HepG2 (cell line): ENCODE data around the gene SLC16A4. TPM values are rescaled to one million over a fixed set of nuclear protein-coding genes. Genes with fewer than 3 reads are reported as not detected.

Experiments used
- FIP1L1 ChIP-seq: fragments of 200-400 bp; formaldehyde crosslinking; IDR thresholded peaks from 2 replicates; pipeline ENCODE4 v1.6.1; 2018; ENCODE audit warnings: low read depth, mild to moderate bottlenecking, low read length, moderate library complexity, borderline replicate concordance; ENCODE audit not compliant: insufficient read depth
- HOXA3 ChIP-seq: sonication (generic); formaldehyde crosslinking; IDR thresholded peaks from 2 replicates; pipeline ENCODE4 v1.5.0; 2020; ENCODE audit warnings: missing genetic modification reagents
- MXD4 ChIP-seq: IDR thresholded peaks from 2 replicates; pipeline ENCODE4 v1.6.1; 2016; ENCODE audit warnings: mild to moderate bottlenecking, missing biosample characterization, missing genetic modification reagents
- RFX5 ChIP-seq: IDR thresholded peaks from 2 replicates; pipeline ENCODE4 v1.6.1; 2011; ENCODE audit warnings: low read depth, low read length, improper control_type of control experiment
- SMAD1 ChIP-seq: sonication (generic); formaldehyde crosslinking; IDR thresholded peaks from 2 replicates; pipeline ENCODE4 v1.4.0; 2020; ENCODE audit warnings: missing genetic modification reagents, low read depth, mild to moderate bottlenecking, borderline replicate concordance
- SOX5 ChIP-seq: IDR thresholded peaks from 2 replicates; pipeline ENCODE4 v1.6.1; 2016; ENCODE audit warnings: borderline replicate concordance
- STAT5B ChIP-seq: sonication (generic); formaldehyde crosslinking; IDR thresholded peaks from 2 replicates; pipeline ENCODE4 v1.4.0; 2020; ENCODE audit warnings: missing genetic modification reagents
- TBX2 ChIP-seq: sonication (generic); formaldehyde crosslinking; IDR thresholded peaks from 2 replicates; pipeline ENCODE4 v1.5.0; 2020; ENCODE audit warnings: missing genetic modification reagents, mild to moderate bottlenecking, borderline replicate concordance
- TP53 ChIP-seq: sonication (generic); formaldehyde crosslinking; conservative IDR thresholded peaks from 2 replicates; pipeline ENCODE4 v1.4.0; 2020; ENCODE audit warnings: missing genetic modification reagents
- ZMAT3 ChIP-seq: sonication (generic); formaldehyde crosslinking; conservative IDR thresholded peaks from 2 replicates; pipeline ENCODE4 v1.7.0; 2021; ENCODE audit warnings: missing genetic modification reagents
- ZMYM3 ChIP-seq: sonication (generic); formaldehyde crosslinking; IDR thresholded peaks from 2 replicates; pipeline ENCODE4 v1.5.1; 2020; ENCODE audit warnings: mild to moderate bottlenecking, missing genetic modification reagents
- ZNF749 ChIP-seq: sonication (generic); formaldehyde crosslinking; IDR thresholded peaks from 2 replicates; pipeline ENCODE4 v1.8.0; 2022; ENCODE audit warnings: mild to moderate bottlenecking, missing genetic modification reagents, moderate library complexity, borderline replicate concordance
- ZNF788 ChIP-seq: sonication (generic); formaldehyde crosslinking; IDR thresholded peaks from 2 replicates; pipeline ENCODE4 v1.5.0; 2020; ENCODE audit warnings: mild to moderate bottlenecking, missing genetic modification reagents, borderline replicate concordance
- ZSCAN22 ChIP-seq: sonication (generic); formaldehyde crosslinking; IDR thresholded peaks from 2 replicates; pipeline ENCODE4 v1.4.0; 2020; ENCODE audit warnings: mild to moderate bottlenecking, missing genetic modification reagents
- ZSCAN25 ChIP-seq: sonication (generic); formaldehyde crosslinking; IDR thresholded peaks from 2 replicates; pipeline ENCODE4 v1.8.0; 2022; ENCODE audit warnings: mild to moderate bottlenecking, missing genetic modification reagents
- ZSCAN29 ChIP-seq: sonication (generic); formaldehyde crosslinking; conservative IDR thresholded peaks from 2 replicates; pipeline ENCODE4 v1.4.0; 2020; ENCODE audit warnings: mild to moderate bottlenecking, missing genetic modification reagents
- polyA plus RNA-seq, 8 experiments: library from polyadenylated mRNA; depleted of rRNA in 3 of 8; stranded (reverse) in 7 of 8; unstranded in 1 of 8; fragments of >200 nt; fragmentation: Illumina TruSeq in 4 of 8; extraction: Trizol in 4 of 8; gene quantifications; 2 replicates each; pipeline versions ENCODE4 v1.2.1 to v1.2.3, GENCODE V29; 2011 to 2016; ENCODE audit warnings: low read depth in 4 of 8, missing spikeins in 1 of 8, mixed read lengths in 1 of 8; ENCODE audit not compliant: insufficient read depth in 1 of 8
- total RNA-seq, 5 experiments: library from RNA; depleted of rRNA; stranded (reverse); fragments of >200 nt; fragmentation: Illumina TruSeq; extraction: Trizol; gene quantifications; 2 replicates each; pipeline ENCODE4 v1.2.3, GENCODE V29; 2016; ENCODE audit warnings: low read depth in 1 of 5
- TF ChIP-seq, protein P1 (sequence below): sonication (generic); formaldehyde crosslinking; IDR thresholded peaks from 2 replicates; pipeline ENCODE4 v1.4.0; 2020; ENCODE audit warnings: mild to moderate bottlenecking, missing genetic modification reagents
- TF ChIP-seq, protein P2 (sequence below): IDR thresholded peaks from 2 replicates; pipeline ENCODE4 v1.6.1; 2016; ENCODE audit warnings: low read depth, control low read depth
- TF ChIP-seq, protein P3 (sequence below): sonication (generic); formaldehyde crosslinking; IDR thresholded peaks from 2 replicates; pipeline ENCODE4 v1.5.0; 2020; ENCODE audit warnings: mild to moderate bottlenecking, missing genetic modification reagents, borderline replicate concordance
- TF ChIP-seq, protein P4 (sequence below): sonication (generic); formaldehyde crosslinking; IDR thresholded peaks from 2 replicates; pipeline ENCODE4 v1.4.0; 2020; ENCODE audit warnings: missing genetic modification reagents

SLC16A4 gene
- total and polyA plus RNA-seq, 2 of the 13 experiments (the other 11 are each of a cell fraction or from before 2014, with no cell fraction given), result 1.1 to 1.5 TPM

DNA sequence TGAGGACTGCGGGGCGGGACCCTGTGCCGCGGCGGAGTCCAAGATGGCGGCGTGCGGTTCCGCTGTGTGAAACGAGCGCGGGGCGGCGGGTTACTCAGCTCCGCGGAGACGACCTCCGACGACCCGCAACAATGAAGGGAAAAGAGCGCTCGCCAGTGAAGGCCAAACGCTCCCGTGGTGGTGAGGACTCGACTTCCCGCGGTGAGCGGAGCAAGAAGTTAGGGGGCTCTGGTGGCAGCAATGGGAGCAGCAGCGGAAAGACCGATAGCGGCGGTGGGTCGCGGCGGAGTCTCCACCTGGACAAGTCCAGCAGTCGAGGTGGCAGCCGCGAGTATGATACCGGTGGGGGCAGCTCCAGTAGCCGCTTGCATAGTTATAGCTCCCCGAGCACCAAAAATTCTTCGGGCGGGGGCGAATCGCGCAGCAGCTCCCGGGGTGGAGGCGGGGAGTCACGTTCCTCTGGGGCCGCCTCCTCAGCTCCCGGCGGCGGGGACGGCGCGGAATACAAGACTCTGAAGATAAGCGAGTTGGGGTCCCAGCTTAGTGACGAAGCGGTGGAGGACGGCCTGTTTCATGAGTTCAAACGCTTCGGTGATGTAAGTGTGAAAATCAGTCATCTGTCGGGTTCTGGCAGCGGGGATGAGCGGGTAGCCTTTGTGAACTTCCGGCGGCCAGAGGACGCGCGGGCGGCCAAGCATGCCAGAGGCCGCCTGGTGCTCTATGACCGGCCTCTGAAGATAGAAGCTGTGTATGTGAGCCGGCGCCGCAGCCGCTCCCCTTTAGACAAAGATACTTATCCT, 51.2 kb downstream of the SLC16A4 start (continued):
- TF ChIP-seq, protein P1, sequence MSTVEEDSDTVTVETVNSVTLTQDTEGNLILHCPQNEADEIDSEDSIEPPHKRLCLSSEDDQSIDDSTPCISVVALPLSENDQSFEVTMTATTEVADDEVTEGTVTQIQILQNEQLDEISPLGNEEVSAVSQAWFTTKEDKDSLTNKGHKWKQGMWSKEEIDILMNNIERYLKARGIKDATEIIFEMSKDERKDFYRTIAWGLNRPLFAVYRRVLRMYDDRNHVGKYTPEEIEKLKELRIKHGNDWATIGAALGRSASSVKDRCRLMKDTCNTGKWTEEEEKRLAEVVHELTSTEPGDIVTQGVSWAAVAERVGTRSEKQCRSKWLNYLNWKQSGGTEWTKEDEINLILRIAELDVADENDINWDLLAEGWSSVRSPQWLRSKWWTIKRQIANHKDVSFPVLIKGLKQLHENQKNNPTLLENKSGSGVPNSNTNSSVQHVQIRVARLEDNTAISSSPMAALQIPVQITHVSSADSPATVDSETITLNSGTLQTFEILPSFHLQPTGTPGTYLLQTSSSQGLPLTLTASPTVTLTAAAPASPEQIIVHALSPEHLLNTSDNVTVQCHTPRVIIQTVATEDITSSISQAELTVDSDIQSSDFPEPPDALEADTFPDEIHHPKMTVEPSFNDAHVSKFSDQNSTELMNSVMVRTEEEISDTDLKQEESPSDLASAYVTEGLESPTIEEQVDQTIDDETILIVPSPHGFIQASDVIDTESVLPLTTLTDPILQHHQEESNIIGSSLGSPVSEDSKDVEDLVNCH (CRISPR knock-in tag), result no peak
- TF ChIP-seq MXD4 (CRISPR knock-in tag) (no peak), HOXA3 (peak; percentile 88), ZSCAN29 (no peak), ZMYM3 (CRISPR knock-in tag) (no peak), ZNF749 (no peak), ZSCAN22 (CRISPR knock-in tag) (no peak), STAT5B (no peak), TP53 (CRISPR knock-in tag) (no peak), SMAD1 (CRISPR knock-in tag) (no peak), SOX5 (CRISPR knock-in tag) (no peak), FIP1L1 (no peak), ZMAT3 (CRISPR knock-in tag) (no peak), TBX2 (CRISPR knock-in tag) (peak; percentile 68), RFX5 (no peak), ZSCAN25 (CRISPR knock-in tag) (no peak), ZNF788 (peak; percentile 46; the same call in 1 of the 2 replicates)
- TF ChIP-seq, protein P2, sequence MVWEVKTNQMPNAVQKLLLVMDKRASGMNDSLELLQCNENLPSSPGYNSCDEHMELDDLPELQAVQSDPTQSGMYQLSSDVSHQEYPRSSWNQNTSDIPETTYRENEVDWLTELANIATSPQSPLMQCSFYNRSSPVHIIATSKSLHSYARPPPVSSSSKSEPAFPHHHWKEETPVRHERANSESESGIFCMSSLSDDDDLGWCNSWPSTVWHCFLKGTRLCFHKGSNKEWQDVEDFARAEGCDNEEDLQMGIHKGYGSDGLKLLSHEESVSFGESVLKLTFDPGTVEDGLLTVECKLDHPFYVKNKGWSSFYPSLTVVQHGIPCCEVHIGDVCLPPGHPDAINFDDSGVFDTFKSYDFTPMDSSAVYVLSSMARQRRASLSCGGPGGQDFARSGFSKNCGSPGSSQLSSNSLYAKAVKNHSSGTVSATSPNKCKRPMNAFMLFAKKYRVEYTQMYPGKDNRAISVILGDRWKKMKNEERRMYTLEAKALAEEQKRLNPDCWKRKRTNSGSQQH, result no peak; the same call in 1 of the 2 replicates
- TF ChIP-seq, protein P3, sequence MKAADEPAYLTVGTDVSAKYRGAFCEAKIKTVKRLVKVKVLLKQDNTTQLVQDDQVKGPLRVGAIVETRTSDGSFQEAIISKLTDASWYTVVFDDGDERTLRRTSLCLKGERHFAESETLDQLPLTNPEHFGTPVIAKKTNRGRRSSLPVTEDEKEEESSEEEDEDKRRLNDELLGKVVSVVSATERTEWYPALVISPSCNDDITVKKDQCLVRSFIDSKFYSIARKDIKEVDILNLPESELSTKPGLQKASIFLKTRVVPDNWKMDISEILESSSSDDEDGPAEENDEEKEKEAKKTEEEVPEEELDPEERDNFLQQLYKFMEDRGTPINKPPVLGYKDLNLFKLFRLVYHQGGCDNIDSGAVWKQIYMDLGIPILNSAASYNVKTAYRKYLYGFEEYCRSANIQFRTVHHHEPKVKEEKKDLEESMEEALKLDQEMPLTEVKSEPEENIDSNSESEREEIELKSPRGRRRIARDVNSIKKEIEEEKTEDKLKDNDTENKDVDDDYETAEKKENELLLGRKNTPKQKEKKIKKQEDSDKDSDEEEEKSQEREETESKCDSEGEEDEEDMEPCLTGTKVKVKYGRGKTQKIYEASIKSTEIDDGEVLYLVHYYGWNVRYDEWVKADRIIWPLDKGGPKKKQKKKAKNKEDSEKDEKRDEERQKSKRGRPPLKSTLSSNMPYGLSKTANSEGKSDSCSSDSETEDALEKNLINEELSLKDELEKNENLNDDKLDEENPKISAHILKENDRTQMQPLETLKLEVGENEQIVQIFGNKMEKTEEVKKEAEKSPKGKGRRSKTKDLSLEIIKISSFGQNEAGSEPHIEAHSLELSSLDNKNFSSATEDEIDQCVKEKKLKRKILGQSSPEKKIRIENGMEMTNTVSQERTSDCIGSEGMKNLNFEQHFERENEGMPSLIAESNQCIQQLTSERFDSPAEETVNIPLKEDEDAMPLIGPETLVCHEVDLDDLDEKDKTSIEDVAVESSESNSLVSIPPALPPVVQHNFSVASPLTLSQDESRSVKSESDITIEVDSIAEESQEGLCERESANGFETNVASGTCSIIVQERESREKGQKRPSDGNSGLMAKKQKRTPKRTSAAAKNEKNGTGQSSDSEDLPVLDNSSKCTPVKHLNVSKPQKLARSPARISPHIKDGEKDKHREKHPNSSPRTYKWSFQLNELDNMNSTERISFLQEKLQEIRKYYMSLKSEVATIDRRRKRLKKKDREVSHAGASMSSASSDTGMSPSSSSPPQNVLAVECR (CRISPR knock-in tag), result 0 out of 2 replicates have a peak, but pooled peaks have one; percentile 39
- TF ChIP-seq, protein P4, sequence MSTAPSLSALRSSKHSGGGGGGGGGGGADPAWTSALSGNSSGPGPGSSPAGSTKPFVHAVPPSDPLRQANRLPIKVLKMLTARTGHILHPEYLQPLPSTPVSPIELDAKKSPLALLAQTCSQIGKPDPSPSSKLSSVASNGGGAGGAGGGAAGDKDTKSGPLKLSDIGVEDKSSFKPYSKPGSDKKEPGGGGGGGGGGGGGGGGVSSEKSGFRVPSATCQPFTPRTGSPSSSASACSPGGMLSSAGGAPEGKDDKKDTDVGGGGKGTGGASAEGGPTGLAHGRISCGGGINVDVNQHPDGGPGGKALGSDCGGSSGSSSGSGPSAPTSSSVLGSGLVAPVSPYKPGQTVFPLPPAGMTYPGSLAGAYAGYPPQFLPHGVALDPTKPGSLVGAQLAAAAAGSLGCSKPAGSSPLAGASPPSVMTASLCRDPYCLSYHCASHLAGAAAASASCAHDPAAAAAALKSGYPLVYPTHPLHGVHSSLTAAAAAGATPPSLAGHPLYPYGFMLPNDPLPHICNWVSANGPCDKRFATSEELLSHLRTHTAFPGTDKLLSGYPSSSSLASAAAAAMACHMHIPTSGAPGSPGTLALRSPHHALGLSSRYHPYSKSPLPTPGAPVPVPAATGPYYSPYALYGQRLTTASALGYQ (CRISPR knock-in tag), result no peak
